GM12878 (cell line): ENCODE results near the gene ARID5B.

Experiments
- GABPA ChIP-seq: IDR thresholded peaks from 2 replicates; pipeline ENCODE4 v1.6.1; 2014; ENCODE audit warnings: antibody characterized with exemption, low read depth, mild to moderate bottlenecking, inconsistent platforms
- HCFC1 ChIP-seq: fragments of 150-350 bp; IDR thresholded peaks from 2 replicates; pipeline ENCODE4 v1.6.1; 2014; ENCODE audit warnings: low read length
- MYC ChIP-seq: IDR thresholded peaks from 2 replicates; pipeline ENCODE4 v1.6.1; 2011; ENCODE audit warnings: mild to moderate bottlenecking, low read length, moderate library complexity, inconsistent platforms; ENCODE audit not compliant: insufficient read depth, insufficient replicate concordance, insufficient read length, severe bottlenecking
- NFYB ChIP-seq: IDR thresholded peaks from 2 replicates; pipeline ENCODE4 v1.6.1; 2011; ENCODE audit warnings: low read depth, mild to moderate bottlenecking, low read length, improper control_type of control experiment, moderate library complexity; ENCODE audit not compliant: insufficient read depth
- POLR2A ChIP-seq: IDR thresholded peaks from 2 replicates; pipeline ENCODE4 v1.6.1; 2011; ENCODE audit warnings: low read depth, mild to moderate bottlenecking, low read length
- POLR2AphosphoS5 ChIP-seq: IDR thresholded peaks from 2 replicates; pipeline ENCODE4 v1.6.1; 2011; ENCODE audit warnings: mild to moderate bottlenecking, low read length, inconsistent platforms
- RBBP5 ChIP-seq: fragments of 200-600 bp; sonication (generic); conservative IDR thresholded peaks from 2 replicates; pipeline ENCODE4 v1.6.1; 2016
- YY1 ChIP-seq: IDR thresholded peaks from 2 replicates; pipeline ENCODE4 v1.6.1; 2011; ENCODE audit warnings: low read depth, mild to moderate bottlenecking, low read length
- TF ChIP-seq, protein P1 (sequence below): fragments of 450-650 bp; conservative IDR thresholded peaks from 2 replicates; pipeline ENCODE4 v1.6.1; 2017; ENCODE audit warnings: mild to moderate bottlenecking, moderate library complexity
- TF ChIP-seq, protein P2 (sequence below), 3 experiments: IDR thresholded peaks in 2 of 3; conservative IDR thresholded peaks in 1 of 3; 2 replicates each; pipeline ENCODE4 v1.5.1; 2011; ENCODE audit warnings: low read depth in 3 of 3, low read length in 3 of 3, mild to moderate bottlenecking in 3 of 3, control low read depth in 2 of 3, moderate library complexity in 2 of 3, inconsistent platforms in 1 of 3, mixed read lengths in 1 of 3; ENCODE audit not compliant: control insufficient read depth in 2 of 3, insufficient read depth in 1 of 3; ENCODE audit errors: extremely low read depth in 1 of 3
- TF ChIP-seq, protein P3 (sequence below): IDR thresholded peaks from 2 replicates; pipeline ENCODE4 v1.6.1; 2012; ENCODE audit warnings: low read depth, low read length, improper control_type of control experiment
- TF ChIP-seq, protein P4 (sequence below): fragments of 450-650 bp; IDR thresholded peaks from 2 replicates; pipeline ENCODE4 v1.6.1; 2017; ENCODE audit warnings: borderline replicate concordance

DNA sequence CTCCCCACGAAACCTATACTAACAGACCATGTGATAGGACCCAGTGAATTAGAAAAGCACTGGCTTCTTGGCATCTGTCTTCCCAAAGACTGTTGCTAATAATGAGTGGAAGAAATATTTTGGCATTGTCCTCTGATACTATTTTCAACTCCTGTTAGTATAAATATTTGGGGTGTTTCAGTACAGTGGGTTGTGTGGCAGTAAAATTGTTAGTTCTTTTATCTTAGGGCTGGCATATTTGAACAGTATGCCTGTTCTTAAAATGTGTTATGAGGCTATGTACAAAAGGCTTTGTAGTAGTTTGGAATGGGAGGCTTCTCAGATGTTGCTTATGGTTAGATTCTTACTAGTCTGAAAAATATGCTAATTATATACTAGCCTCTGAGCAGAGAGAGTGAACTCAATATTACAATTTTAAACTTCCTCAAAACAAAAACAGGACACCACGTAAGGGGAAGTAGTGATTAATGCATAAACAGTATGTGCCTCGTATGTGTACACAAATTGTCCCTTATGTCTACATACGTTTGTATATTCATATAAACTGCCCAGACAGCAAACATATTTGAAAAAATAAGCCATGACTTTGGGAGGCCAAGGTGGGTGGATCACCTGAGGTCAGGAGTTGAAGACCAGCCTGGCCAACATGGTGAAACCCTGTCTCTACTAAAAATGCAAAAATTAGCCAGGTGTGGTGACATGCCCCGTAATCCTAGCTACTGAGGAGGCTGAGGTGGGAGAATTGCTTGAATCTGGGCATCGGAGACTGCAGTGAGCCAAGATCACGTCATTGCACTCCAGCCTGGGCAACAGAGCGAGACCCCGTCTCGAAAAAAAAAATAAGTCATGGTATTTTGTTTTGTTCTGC lies 115.4 kb downstream of the ARID5B start:
- TF ChIP-seq, protein P1, sequence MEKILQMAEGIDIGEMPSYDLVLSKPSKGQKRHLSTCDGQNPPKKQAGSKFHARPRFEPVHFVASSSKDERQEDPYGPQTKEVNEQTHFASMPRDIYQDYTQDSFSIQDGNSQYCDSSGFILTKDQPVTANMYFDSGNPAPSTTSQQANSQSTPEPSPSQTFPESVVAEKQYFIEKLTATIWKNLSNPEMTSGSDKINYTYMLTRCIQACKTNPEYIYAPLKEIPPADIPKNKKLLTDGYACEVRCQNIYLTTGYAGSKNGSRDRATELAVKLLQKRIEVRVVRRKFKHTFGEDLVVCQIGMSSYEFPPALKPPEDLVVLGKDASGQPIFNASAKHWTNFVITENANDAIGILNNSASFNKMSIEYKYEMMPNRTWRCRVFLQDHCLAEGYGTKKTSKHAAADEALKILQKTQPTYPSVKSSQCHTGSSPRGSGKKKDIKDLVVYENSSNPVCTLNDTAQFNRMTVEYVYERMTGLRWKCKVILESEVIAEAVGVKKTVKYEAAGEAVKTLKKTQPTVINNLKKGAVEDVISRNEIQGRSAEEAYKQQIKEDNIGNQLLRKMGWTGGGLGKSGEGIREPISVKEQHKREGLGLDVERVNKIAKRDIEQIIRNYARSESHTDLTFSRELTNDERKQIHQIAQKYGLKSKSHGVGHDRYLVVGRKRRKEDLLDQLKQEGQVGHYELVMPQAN, result no peak
- TF ChIP-seq MYC (no peak), HCFC1 (no peak), GABPA (no peak), POLR2AphosphoS5 (no peak), POLR2A (no peak), NFYB (no peak), RBBP5 (no peak), YY1 (no peak)
- TF ChIP-seq, protein P2, sequence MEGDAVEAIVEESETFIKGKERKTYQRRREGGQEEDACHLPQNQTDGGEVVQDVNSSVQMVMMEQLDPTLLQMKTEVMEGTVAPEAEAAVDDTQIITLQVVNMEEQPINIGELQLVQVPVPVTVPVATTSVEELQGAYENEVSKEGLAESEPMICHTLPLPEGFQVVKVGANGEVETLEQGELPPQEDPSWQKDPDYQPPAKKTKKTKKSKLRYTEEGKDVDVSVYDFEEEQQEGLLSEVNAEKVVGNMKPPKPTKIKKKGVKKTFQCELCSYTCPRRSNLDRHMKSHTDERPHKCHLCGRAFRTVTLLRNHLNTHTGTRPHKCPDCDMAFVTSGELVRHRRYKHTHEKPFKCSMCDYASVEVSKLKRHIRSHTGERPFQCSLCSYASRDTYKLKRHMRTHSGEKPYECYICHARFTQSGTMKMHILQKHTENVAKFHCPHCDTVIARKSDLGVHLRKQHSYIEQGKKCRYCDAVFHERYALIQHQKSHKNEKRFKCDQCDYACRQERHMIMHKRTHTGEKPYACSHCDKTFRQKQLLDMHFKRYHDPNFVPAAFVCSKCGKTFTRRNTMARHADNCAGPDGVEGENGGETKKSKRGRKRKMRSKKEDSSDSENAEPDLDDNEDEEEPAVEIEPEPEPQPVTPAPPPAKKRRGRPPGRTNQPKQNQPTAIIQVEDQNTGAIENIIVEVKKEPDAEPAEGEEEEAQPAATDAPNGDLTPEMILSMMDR (IDR thresholded peaks at IDR 0.05 in 2 of 3, conservative IDR thresholded peaks at IDR 0.05 in 1 of 3; ENCODE audit: control insufficient read depth in 2 of 3, extremely low read depth in 1 of 3, insufficient read depth in 1 of 3, low read depth in 3 of 3, low read length in 3 of 3), result no peak
- TF ChIP-seq, protein P3, sequence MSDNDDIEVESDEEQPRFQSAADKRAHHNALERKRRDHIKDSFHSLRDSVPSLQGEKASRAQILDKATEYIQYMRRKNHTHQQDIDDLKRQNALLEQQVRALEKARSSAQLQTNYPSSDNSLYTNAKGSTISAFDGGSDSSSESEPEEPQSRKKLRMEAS, result no peak
- TF ChIP-seq, protein P4, sequence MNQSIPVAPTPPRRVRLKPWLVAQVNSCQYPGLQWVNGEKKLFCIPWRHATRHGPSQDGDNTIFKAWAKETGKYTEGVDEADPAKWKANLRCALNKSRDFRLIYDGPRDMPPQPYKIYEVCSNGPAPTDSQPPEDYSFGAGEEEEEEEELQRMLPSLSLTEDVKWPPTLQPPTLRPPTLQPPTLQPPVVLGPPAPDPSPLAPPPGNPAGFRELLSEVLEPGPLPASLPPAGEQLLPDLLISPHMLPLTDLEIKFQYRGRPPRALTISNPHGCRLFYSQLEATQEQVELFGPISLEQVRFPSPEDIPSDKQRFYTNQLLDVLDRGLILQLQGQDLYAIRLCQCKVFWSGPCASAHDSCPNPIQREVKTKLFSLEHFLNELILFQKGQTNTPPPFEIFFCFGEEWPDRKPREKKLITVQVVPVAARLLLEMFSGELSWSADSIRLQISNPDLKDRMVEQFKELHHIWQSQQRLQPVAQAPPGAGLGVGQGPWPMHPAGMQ, result no peak
